Spleen (tissue), 11 donors: Measurements from ENCODE around the gene KLRC2. TPM values are rescaled to one million over a fixed set of nuclear protein-coding genes. Genes with fewer than 3 reads are reported as not detected.

Source experiments
- DNase-seq: peaks from one replicate; pipeline ENCODE4 v3.0.0-alpha.2; 2020
- H3K27ac ChIP-seq, 8 donors: fragments of 200-600 bp; sonication (generic) in 7 of 8; 1 replicate in 4 of 8; 2 replicates in 4 of 8; pipeline versions ENCODE4 v1.5.0 to v1.8.0; 2016 to 2021; ENCODE audit warnings: inconsistent platforms in 4 of 8, mild to moderate bottlenecking in 4 of 8, moderate library complexity in 1 of 8
- H3K27me3 ChIP-seq, 7 donors: fragments of 200-600 bp; sonication (generic) in 6 of 7; replicated peaks in 1 of 7; 1 replicate in 4 of 7; 2 replicates in 3 of 7; pipeline versions ENCODE4 v1.5.0 to v1.8.0; 2016 to 2021; ENCODE audit warnings: inconsistent platforms in 3 of 7, mild to moderate bottlenecking in 1 of 7
- H3K36me3 ChIP-seq, 6 donors: fragments of 200-600 bp; sonication (generic) in 5 of 6; 1 replicate in 4 of 6; 2 replicates in 2 of 6; pipeline versions ENCODE4 v1.5.0 to v1.8.0; 2016 to 2021; ENCODE audit warnings: inconsistent platforms in 2 of 6
- H3K4me1 ChIP-seq, 6 donors: fragments of 200-600 bp; sonication (generic) in 5 of 6; 1 replicate in 3 of 6; 2 replicates in 3 of 6; pipeline versions ENCODE4 v1.5.0 to v1.8.0; 2016 to 2021; ENCODE audit warnings: inconsistent platforms in 3 of 6
- H3K4me3 ChIP-seq, 8 donors: fragments of 200-600 bp; sonication (generic) in 7 of 8; 1 replicate in 4 of 8; 2 replicates in 4 of 8; pipeline versions ENCODE4 v1.5.0 to v1.8.0; 2016 to 2021; ENCODE audit warnings: inconsistent platforms in 4 of 8, mild to moderate bottlenecking in 4 of 8, moderate library complexity in 2 of 8
- H3K9me3 ChIP-seq, 8 donors: fragments of 200-600 bp; sonication (generic) in 7 of 8; 1 replicate in 4 of 8; 2 replicates in 4 of 8; pipeline versions ENCODE4 v1.5.0 to v1.8.0; 2016 to 2021; ENCODE audit warnings: inconsistent platforms in 4 of 8
- POLR2A ChIP-seq, 3 donors: fragments of 450-650 bp; IDR thresholded peaks; one replicate each; pipeline ENCODE4 v1.5.1; 2017; ENCODE audit warnings: antibody characterized with exemption in 3 of 3, mild to moderate bottlenecking in 1 of 3
- POLR2AphosphoS5 ChIP-seq, 3 donors: sonication (generic); formaldehyde crosslinking; IDR thresholded peaks; one replicate each; pipeline ENCODE4 v1.5.1; 2017; ENCODE audit warnings: antibody characterized with exemption in 3 of 3
- WGBS, 5 donors: extraction: QIAGEN DNeasy Blood & Tissue Kit in 3 of 5; methylation state at CpG; one replicate each; pipeline versions ENCODE4 v1.1.5 to v1.1.7; 2013 to 2018; 5-methylcytosine and 5-hydroxymethylcytosine counted together
- intact Hi-C: fragments of 100-400 bp; cut with DNase I; formaldehyde crosslinking; loops from one replicate; pipeline ENCODE4 v1.15.0; 2023; ENCODE audit warnings: low total_unique reads
- polyA plus RNA-seq, 3 donors: library from polyadenylated mRNA; stranded (reverse); fragments of 200-250 nt; gene quantifications; one replicate each; pipeline ENCODE4 v1.2.1, GENCODE V29; 2013
- total RNA-seq, 7 donors: library from RNA; depleted of rRNA in 3 of 7; stranded (reverse); fragments of >200 nt in 3 of 7; fragmentation: NEBNext Ultra II Directional in 4 of 7; extraction: Animal tissue kit (Norgen Biotek cat#: 25700) in 4 of 7; gene quantifications; one replicate each; pipeline versions ENCODE4 v1.1.0 to v1.2.1, GENCODE V29; 2016 to 2021
- TF ChIP-seq, protein P1 (sequence below), 11 experiments: fragments of 200-600 bp in 7 of 11; fragments of 450-650 bp in 4 of 11; sonication (generic) in 4 of 11; IDR thresholded peaks in 8 of 11; conservative IDR thresholded peaks in 3 of 11; 1 replicate in 7 of 11; 2 replicates in 4 of 11; pipeline versions ENCODE4 v1.4.0 to v1.8.0; 2016 to 2021; ENCODE audit warnings: antibody characterized with exemption in 11 of 11, inconsistent platforms in 4 of 11, mild to moderate bottlenecking in 1 of 11
- donor health status: healthy with polysubstance abuse.
- donor health status: DM: no; HTN: no; CAD: no; lungs with moderate emphysema.
- donor health status: DM: no; HTN: no; CAD: no.
- donor health status: Bipolar disorder and iron deficiency.
- donor health status: healthy.
- donor health status: DM: no; HTN: no; CAD: no.
- donor health status: DM: yes; HTN: yes; CAD: no.

KLRC2 gene
- total and polyA plus RNA-seq, 10 donors = 1.4 to 20.8 (median 3.3) TPM

DNA sequence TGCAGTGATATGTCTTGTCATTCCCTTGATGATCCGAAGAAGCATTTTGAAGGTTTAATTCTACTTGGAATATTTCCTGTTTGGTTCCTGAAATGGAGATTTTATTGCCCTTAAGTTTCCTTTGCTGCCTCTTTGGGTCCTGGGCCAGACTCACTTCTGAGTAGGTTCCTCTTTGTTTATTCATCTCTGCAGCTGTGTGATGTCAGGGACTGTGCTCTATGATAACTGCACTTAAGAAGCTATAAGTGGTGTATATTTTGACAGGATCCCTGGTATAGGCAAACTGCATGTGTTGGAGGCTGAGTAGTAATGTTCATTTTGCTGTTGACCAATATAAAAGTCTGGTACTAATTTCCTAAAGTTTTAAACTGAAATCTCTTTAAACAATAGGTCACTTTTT lies 26.4 kb downstream of the KLRC2 start, which contains the start of gene KLRC4:
Gene KLRC4, minus strand, starts transcription at position 366 of the 400 bp plus-strand sequence. Its CDS starts 182 bp downstream, at position 184.
- Histone ChIP-seq H3K4me1 (no peaks in the 10 kb centered on the region), H3K9me3 (peaks cover 0 to 7% (median 0%) of the 10 kb centered on the region in 8 donors), H3K27ac (peak within 1 kb of the TSS in 4 of 8 donors; percentile 0 to 70 (median 34)), H3K36me3 (no peaks in the 10 kb centered on the region), H3K27me3 (peaks cover 0 to 5% (median 0%) of the 10 kb centered on the region in 7 donors), H3K4me3 (peak within 1 kb of the TSS in 4 of 8 donors; percentile 3 to 56 (median 16))
- intact Hi-C loops = no loop called here
- DNase-seq = no peak
- no peak for TF ChIP-seq POLR2A (IDR thresholded peaks at IDR 0.05)
- TF ChIP-seq, protein P1, sequence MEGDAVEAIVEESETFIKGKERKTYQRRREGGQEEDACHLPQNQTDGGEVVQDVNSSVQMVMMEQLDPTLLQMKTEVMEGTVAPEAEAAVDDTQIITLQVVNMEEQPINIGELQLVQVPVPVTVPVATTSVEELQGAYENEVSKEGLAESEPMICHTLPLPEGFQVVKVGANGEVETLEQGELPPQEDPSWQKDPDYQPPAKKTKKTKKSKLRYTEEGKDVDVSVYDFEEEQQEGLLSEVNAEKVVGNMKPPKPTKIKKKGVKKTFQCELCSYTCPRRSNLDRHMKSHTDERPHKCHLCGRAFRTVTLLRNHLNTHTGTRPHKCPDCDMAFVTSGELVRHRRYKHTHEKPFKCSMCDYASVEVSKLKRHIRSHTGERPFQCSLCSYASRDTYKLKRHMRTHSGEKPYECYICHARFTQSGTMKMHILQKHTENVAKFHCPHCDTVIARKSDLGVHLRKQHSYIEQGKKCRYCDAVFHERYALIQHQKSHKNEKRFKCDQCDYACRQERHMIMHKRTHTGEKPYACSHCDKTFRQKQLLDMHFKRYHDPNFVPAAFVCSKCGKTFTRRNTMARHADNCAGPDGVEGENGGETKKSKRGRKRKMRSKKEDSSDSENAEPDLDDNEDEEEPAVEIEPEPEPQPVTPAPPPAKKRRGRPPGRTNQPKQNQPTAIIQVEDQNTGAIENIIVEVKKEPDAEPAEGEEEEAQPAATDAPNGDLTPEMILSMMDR (IDR thresholded peaks at IDR 0.05 in 8 of 11, conservative IDR thresholded peaks at IDR 0.05 in 3 of 11) = no peak
- no peak for TF ChIP-seq POLR2AphosphoS5 (IDR thresholded peaks at IDR 0.05)
- 0 to 30% (median 8%) methylated on average over 1 of the region's 1 CpG for WGBS, 5 donors

DNA sequence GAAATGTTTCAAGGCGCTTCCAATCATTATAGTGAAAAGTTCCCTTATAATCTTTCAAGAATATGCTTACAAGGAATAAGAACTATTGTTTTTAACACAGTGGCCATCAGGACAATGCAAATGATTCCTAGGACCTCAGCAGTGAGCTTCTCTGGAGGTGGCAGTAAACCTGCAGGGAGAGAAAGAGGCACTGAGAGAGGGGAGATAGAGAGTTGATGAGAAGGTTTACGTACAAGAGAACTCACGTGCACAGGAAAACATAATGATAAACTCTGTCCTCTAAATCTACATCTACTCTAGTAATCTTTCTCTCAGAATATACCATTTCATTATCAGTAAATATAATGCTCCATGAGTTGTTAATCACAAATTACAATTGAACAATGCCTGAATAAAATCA lies 27.0 kb downstream of the KLRC2 start:
- H3K36me3 ChIP-seq = no peaks in the 10 kb centered on the region
- TF ChIP-seq POLR2A (IDR thresholded peaks at IDR 0.05) (no peak), POLR2AphosphoS5 (IDR thresholded peaks at IDR 0.05) (no peak)
- TF ChIP-seq, protein P1 (IDR thresholded peaks at IDR 0.05 in 8 of 11, conservative IDR thresholded peaks at IDR 0.05 in 3 of 11) = no peak
- H3K4me1 ChIP-seq = no peaks in the 10 kb centered on the region
- H3K4me3 ChIP-seq = peak overlapping the region in 4 of 8 donors; percentile 3 to 56 (median 16)
- peak overlapping the region in 3 of 8 donors; percentile 32 to 70 (median 37) for H3K27ac ChIP-seq
- no peak for DNase-seq
- 43 to 74% (median 64%) methylated on average over 3 of the region's 3 CpGs for WGBS, 5 donors
- peaks cover 0 to 7% (median 0%) of the 10 kb centered on the region in 8 donors for H3K9me3 ChIP-seq
- intact Hi-C loops = no loop called here
- H3K27me3 ChIP-seq = peaks cover 0 to 5% (median 0%) of the 10 kb centered on the region in 7 donors

DNA sequence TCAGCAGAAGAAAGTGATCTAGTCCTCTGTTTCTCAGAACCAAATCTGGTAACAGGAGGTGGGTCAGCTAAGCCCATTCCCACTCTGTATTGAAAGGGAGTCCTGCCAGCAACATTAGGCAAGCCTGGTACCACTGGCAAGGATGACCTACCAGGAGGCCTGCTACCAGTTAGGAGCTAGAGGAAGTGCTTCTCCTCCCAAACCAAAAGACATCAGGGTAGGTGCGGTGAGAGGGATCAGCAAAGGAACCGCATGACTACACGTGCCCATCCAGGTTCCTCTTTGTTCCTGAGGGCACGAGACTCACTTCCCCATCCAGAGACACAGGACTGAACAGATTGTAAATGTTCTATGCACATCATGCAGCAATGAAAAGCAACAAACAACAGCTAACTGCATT lies 29.1 kb downstream of the KLRC2 start:
- intact Hi-C loops = no loop called here
- no peaks in the 10 kb centered on the region for H3K36me3 ChIP-seq
- DNase-seq = no peak
- no peaks in the 10 kb centered on the region for H3K4me1 ChIP-seq
- H3K9me3 ChIP-seq = peaks cover 0 to 7% (median 0%) of the 10 kb centered on the region in 8 donors
- 20 to 43% (median 34%) methylated on average over 4 of the region's 4 CpGs for whole genome bisulfite sequencing, 5 donors
- peaks cover 0 to 5% (median 0%) of the 10 kb centered on the region in 7 donors for H3K27me3 ChIP-seq
- peak overlapping the region in 5 of 8 donors; percentile 0 to 70 (median 50) for H3K27ac ChIP-seq
- TF ChIP-seq, protein P1 (IDR thresholded peaks at IDR 0.05 in 8 of 11, conservative IDR thresholded peaks at IDR 0.05 in 3 of 11) = no peak
- TF ChIP-seq POLR2AphosphoS5 (IDR thresholded peaks at IDR 0.05) = peak in 1 of 3 donors; percentile 13
- no peak for TF ChIP-seq POLR2A (IDR thresholded peaks at IDR 0.05)
- H3K4me3 ChIP-seq = peak overlapping the region in 3 of 8 donors; percentile 11 to 56 (median 28)

DNA sequence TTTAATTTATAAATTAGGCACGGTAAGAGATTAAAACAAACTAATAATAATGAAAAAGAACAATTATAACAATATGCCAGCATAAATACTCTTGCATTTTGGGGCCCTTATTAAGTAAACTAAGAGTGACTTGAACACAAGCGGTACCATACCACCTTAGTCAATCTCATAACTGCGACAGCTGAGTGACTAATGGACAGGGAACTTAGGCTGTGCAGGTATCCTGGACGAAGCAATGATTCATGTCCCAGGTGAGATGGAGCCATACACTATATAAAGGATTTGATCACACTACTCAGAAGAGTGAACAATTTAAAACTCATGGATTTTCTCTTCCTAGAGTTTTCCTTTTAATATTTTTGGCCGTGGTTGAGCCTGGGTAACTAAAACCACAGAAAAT lies 30.5 kb downstream of the KLRC2 start:
- intact Hi-C loops = no loop called here
- peak overlapping the region in 2 of 8 donors; percentile 7 to 65 for H3K27ac ChIP-seq
- no peaks in the 10 kb centered on the region for H3K27me3 ChIP-seq
- no peaks in the 10 kb centered on the region for H3K4me1 ChIP-seq
- H3K9me3 ChIP-seq = peaks cover 0 to 7% (median 0%) of the 10 kb centered on the region in 8 donors
- peak overlapping the region in 2 of 8 donors; percentile 3 to 56 for H3K4me3 ChIP-seq
- TF ChIP-seq POLR2A (IDR thresholded peaks at IDR 0.05) (no peak), POLR2AphosphoS5 (IDR thresholded peaks at IDR 0.05) (no peak)
- TF ChIP-seq, protein P1 (IDR thresholded peaks at IDR 0.05 in 8 of 11, conservative IDR thresholded peaks at IDR 0.05 in 3 of 11) = no peak
- H3K36me3 ChIP-seq = no peaks in the 10 kb centered on the region
- no peak for DNase-seq
- WGBS, 5 donors = 85 to 93% (median 90%) methylated on average over 5 of the region's 5 CpGs
